GM13976 (cell line): ENCODE data around the gene GPRC5B.

Source experiments
- DNase-seq: peaks from one replicate; pipeline ENCODE4 v3.0.0; 2012; ENCODE audit warnings: low spot score
- CTCF ChIP-seq: IDR thresholded peaks from 2 replicates; pipeline ENCODE4 v1.5.1; 2012; ENCODE audit warnings: borderline replicate concordance, mild to moderate bottlenecking; ENCODE audit not compliant: insufficient read depth; ENCODE audit errors: extremely low read depth, missing control alignments, control extremely low read depth
- in situ Hi-C: fragments of 300-500 bp; cut with MboI; formaldehyde crosslinking; loops from one replicate; pipeline ENCODE4 v1.12.0; 2022; ENCODE audit warnings: low sequenced_read_pairs, mixed read lengths, inconsistent platforms; ENCODE audit not compliant: unreplicated experiment

Gene GPRC5B

GRCh38 chr16:19884611-19885450 is at the start of gene GPRC5B:
Gene GPRC5B (minus strand): TSS chr16:19884848. CDS start chr16:19872845, 12,003 bp downstream.
- in situ Hi-C loops = loop anchor here (10.0 kb wide), 1 partner anchor 300 kb away; no protein-coding TSS in a partner anchor
- DNase-seq = peak; percentile 70
- no peak for TF ChIP-seq CTCF

GRCh38 chr16:19933740-19934139 is 49.1 kb upstream of the GPRC5B start:
- in situ Hi-C loops = no loop called here
- TF ChIP-seq CTCF = no peak
- DNase-seq = no peak

GRCh38 chr16:19929062-19929511 is 44.4 kb upstream of the GPRC5B start:
- no peak for DNase-seq
- in situ Hi-C loops = no loop called here
- no peak for TF ChIP-seq CTCF

GRCh38 chr16:19928432-19928831 is 43.8 kb upstream of the GPRC5B start:
- no peak for TF ChIP-seq CTCF
- in situ Hi-C loops = no loop called here
- no peak for DNase-seq

- DNase-seq = no peak
- TF ChIP-seq CTCF = no peak
- in situ Hi-C loops = no loop called here
Observed at GRCh38 chr16:19926449-19927390, 42.1 kb upstream of the GPRC5B start.

- in situ Hi-C loops = no loop called here
- no peak for TF ChIP-seq CTCF
- no peak for DNase-seq
Observed at GRCh38 chr16:19923396-19923795, 38.7 kb upstream of the GPRC5B start.
